IMR-90 (cell line): ENCODE data around the gene IL2RA. TPM values are rescaled to one million over a fixed set of nuclear protein-coding genes. Genes with fewer than 3 reads are reported as not detected.

Source experiments
- ATAC-seq: fragments of 200-7000 bp; cut with Tn5 transposase; 2 replicates; pipeline ENCODE4 v1.9.1; 2020; ENCODE audit warnings: low read depth, mild to moderate bottlenecking, moderate library complexity
- BruUV-seq: library from RNA; stranded (reverse); fragments of 400-500 nt; replicated peaks from 2 replicates; lab custom pipeline; 2021; lab: Mats Ljungman, UMichigan
- CTCF ChIA-PET: fragments of 300-600 bp; formaldehyde crosslinking; extraction: SDS; loops from one replicate; lab custom pipeline; 2021; ENCODE audit warnings: antibody characterized with exemption; lab: Yijun Ruan, JAX
- POLR2A ChIA-PET: fragments of 300-600 bp; sonication (Branson Sonifier 250); formaldehyde crosslinking; loops from one replicate; lab custom pipeline; 2022; ENCODE audit warnings: antibody characterized with exemption; ENCODE audit not compliant: unreplicated experiment; lab: Charles Lee
- DNase-seq: peaks from one replicate; pipeline ENCODE4 v3.0.0; 2013
- H2AFZ ChIP-seq: replicated peaks from 2 replicates; pipeline ENCODE3; 2013; ENCODE audit warnings: low read length, mild to moderate bottlenecking; ENCODE audit not compliant: poor library complexity
- H2AK5ac ChIP-seq: 2 replicates; pipeline ENCODE4 v1.6.1; 2013; ENCODE audit warnings: low read depth, low read length, inconsistent platforms
- H2AK9ac ChIP-seq: replicated peaks from 2 replicates; pipeline ENCODE3; 2013; ENCODE audit warnings: mild to moderate bottlenecking, low read depth, low read length, moderate library complexity; ENCODE audit not compliant: poor library complexity
- H2BK120ac ChIP-seq: 2 replicates; pipeline ENCODE4 v1.6.1; 2013; ENCODE audit warnings: low read depth, low read length, inconsistent platforms
- H2BK15ac ChIP-seq: 3 replicates; pipeline ENCODE4 v1.6.1; 2013; ENCODE audit warnings: low read depth, low read length, inconsistent platforms
- H2BK20ac ChIP-seq: 2 replicates; pipeline ENCODE4 v1.6.1; 2013; ENCODE audit warnings: low read depth, mild to moderate bottlenecking, inconsistent platforms, low read length, moderate library complexity
- H2BK5ac ChIP-seq: 2 replicates; pipeline ENCODE4 v1.6.1; 2013; ENCODE audit warnings: mild to moderate bottlenecking, low read depth, low read length, inconsistent platforms; ENCODE audit not compliant: poor library complexity, severe bottlenecking
- H3K14ac ChIP-seq: replicated peaks from 2 replicates; pipeline ENCODE4 v1.6.1; 2013; ENCODE audit warnings: low read depth, low read length, inconsistent platforms
- H3K18ac ChIP-seq: 2 replicates; pipeline ENCODE4 v1.6.1; 2013; ENCODE audit warnings: low read depth, low read length, control low read depth
- H3K23ac ChIP-seq: 2 replicates; pipeline ENCODE4 v1.6.1; 2013; ENCODE audit warnings: low read depth, low read length, inconsistent platforms
- H3K27ac ChIP-seq: 2 replicates; pipeline ENCODE4 v1.5.1; 2013; ENCODE audit warnings: mild to moderate bottlenecking, control low read depth, low read length; ENCODE audit not compliant: insufficient read depth
- H3K27me3 ChIP-seq: 2 replicates; pipeline ENCODE4 v1.6.1; 2013; ENCODE audit warnings: low read length; ENCODE audit not compliant: control insufficient read depth, insufficient read depth
- H3K36me3 ChIP-seq: 2 replicates; pipeline ENCODE4 v1.6.1; 2013; ENCODE audit warnings: low read length, mixed read lengths; ENCODE audit not compliant: control insufficient read depth, insufficient read depth
- H3K4ac ChIP-seq: 2 replicates; pipeline ENCODE4 v1.6.1; 2013; ENCODE audit warnings: low read depth, low read length, inconsistent platforms
- H3K4me1 ChIP-seq: 2 replicates; pipeline ENCODE4 v1.6.1; 2013; ENCODE audit warnings: low read length, mixed read lengths; ENCODE audit not compliant: control insufficient read depth, insufficient read depth
- H3K4me2 ChIP-seq: 2 replicates; pipeline ENCODE4 v1.6.1; 2013; ENCODE audit warnings: low read depth, mild to moderate bottlenecking, control low read depth, low read length, moderate library complexity
- H3K4me3 ChIP-seq: 2 replicates; pipeline ENCODE4 v1.5.1; 2013; ENCODE audit warnings: low read depth, mild to moderate bottlenecking, control low read depth, low read length, moderate library complexity; ENCODE audit not compliant: insufficient read depth
- H3K56ac ChIP-seq: 2 replicates; pipeline ENCODE4 v1.6.1; 2013; ENCODE audit warnings: low read length, inconsistent platforms; ENCODE audit not compliant: insufficient read depth; ENCODE audit errors: extremely low read depth
- H3K79me1 ChIP-seq, 2 experiments: 2 replicates each; pipeline ENCODE4 v1.6.1; 2013; ENCODE audit warnings: low read length in 2 of 2, inconsistent platforms in 1 of 2, low read depth in 1 of 2
- H3K9ac ChIP-seq: 2 replicates; pipeline ENCODE4 v1.6.1; 2013; ENCODE audit warnings: low read depth, low read length, control low read depth
- H3K9me1 ChIP-seq: 2 replicates; pipeline ENCODE4 v1.6.1; 2013; ENCODE audit warnings: low read length, inconsistent platforms; ENCODE audit not compliant: insufficient read depth
- H3K9me3 ChIP-seq: 2 replicates; pipeline ENCODE4 v1.6.1; 2013; ENCODE audit warnings: low read length; ENCODE audit not compliant: control insufficient read depth, insufficient read depth
- H4K20me1 ChIP-seq: 2 replicates; pipeline ENCODE4 v1.6.1; 2013; ENCODE audit warnings: low read length, inconsistent platforms; ENCODE audit not compliant: insufficient read depth
- H4K5ac ChIP-seq: 2 replicates; pipeline ENCODE4 v1.6.1; 2013; ENCODE audit warnings: mild to moderate bottlenecking, low read depth, low read length, control low read depth
- H4K8ac ChIP-seq, 2 experiments: 2 replicates each; pipeline ENCODE4 v1.6.1; 2013; ENCODE audit warnings: low read depth in 2 of 2, low read length in 2 of 2, control low read depth in 1 of 2, inconsistent platforms in 1 of 2
- H4K91ac ChIP-seq: 2 replicates; pipeline ENCODE4 v1.6.1; 2013; ENCODE audit warnings: low read depth, low read length, inconsistent platforms; ENCODE audit not compliant: insufficient read depth
- ELK1 ChIP-seq: fragments of 150-350 bp; IDR thresholded peaks from 2 replicates; pipeline ENCODE4 v1.6.1; 2016; ENCODE audit warnings: low read depth, mild to moderate bottlenecking, low read length, moderate library complexity, borderline replicate concordance
- NFE2L2 ChIP-seq: fragments of 150-350 bp; IDR thresholded peaks from 2 replicates; pipeline ENCODE4 v1.6.1; 2016; ENCODE audit warnings: low read depth, mild to moderate bottlenecking, low read length
- RAD21 ChIP-seq: IDR thresholded peaks from 2 replicates; pipeline ENCODE4 v1.6.1; 2012; ENCODE audit warnings: low read length, improper control_type of control experiment
- RFX5 ChIP-seq: IDR thresholded peaks from 2 replicates; pipeline ENCODE4 v1.8.0; 2012; ENCODE audit warnings: low read depth, mild to moderate bottlenecking, low read length, moderate library complexity
- WGBS, 2 experiments: methylation state at CpG; one replicate each; pipeline versions ENCODE4 v1.1.5 to v1.1.7; 2013; ENCODE audit warnings: missing lambda C conversion rate in 2 of 2; ENCODE audit not compliant: insufficient read length in 1 of 2; ENCODE audit errors: extremely low coverage in 2 of 2; 5-methylcytosine and 5-hydroxymethylcytosine counted together
- dilution Hi-C: fragments of 300-500 bp; cut with HindIII; formaldehyde crosslinking; loops from one replicate; pipeline ENCODE4 v1.14.3; 2018; ENCODE audit warnings: low sequenced_read_pairs; ENCODE audit not compliant: unreplicated experiment
- in situ Hi-C: fragments of 300-500 bp; cut with MboI; formaldehyde crosslinking; loops from 3 replicates; pipeline ENCODE4 v1.14.3; 2019; ENCODE audit warnings: low sequenced_read_pairs, inconsistent platforms, mixed read lengths
- intact Hi-C: fragments of 100-400 bp; cut with micrococcal nuclease; formaldehyde crosslinking; loops from 2 replicates; pipeline ENCODE4 v1.10.0; 2022
- polyA plus RNA-seq, 3 experiments: library from polyadenylated mRNA; depleted of rRNA; stranded (reverse); fragments of >200 nt; gene quantifications; 2 replicates each; pipeline ENCODE4 v1.2.3, GENCODE V29; 2012; ENCODE audit warnings: low replicate concordance in 1 of 3
- total RNA-seq: library from RNA; depleted of rRNA; stranded (reverse); fragments of >200 nt; gene quantifications from 2 replicates; pipeline ENCODE4 v1.2.3, GENCODE V29; 2012

The IL2RA gene
- total and polyA plus RNA-seq, 2 of the 4 experiments (the other 2 are of a cell fraction), result not detected

DNA sequence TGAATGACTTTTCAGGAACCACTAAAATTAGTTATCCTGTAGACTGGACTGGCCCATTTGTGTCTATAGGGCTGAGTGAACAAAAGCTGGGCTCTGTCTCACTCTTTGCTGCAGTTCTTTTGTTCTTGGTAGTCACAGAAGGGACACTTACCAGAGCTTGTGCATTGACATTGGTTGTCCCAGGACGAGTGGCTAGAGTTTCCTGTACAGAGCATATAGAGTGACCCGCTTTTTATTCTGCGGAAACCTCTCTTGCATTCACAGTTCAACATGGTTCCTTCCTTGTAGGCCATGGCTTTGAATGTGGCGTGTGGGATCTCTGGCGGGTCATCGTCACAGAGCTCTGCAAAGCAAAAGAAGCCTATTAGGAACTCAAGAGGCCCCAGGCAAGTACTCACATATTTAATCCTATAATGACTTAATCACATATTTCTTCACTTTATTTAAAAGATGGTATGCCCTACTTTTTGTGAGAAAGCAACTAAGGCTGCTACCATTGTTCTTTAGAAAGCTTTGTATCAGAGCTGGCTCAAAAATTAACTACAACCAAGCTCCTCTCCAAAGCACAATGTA is 36.4 kb downstream of the IL2RA start:
- intact Hi-C loops (no loop called here), in situ Hi-C loops (no loop called here), dilution Hi-C loops (no loop called here)
- Histone ChIP-seq H4K5ac (no peak overlapping the region), H2BK5ac (no peak overlapping the region), H3K36me3 (no peaks in the 10 kb centered on the region), H3K4me2 (no peak overlapping the region), H2BK120ac (no peak overlapping the region), H3K14ac (no peak overlapping the region), H3K18ac (no peak overlapping the region), H3K23ac (no peak overlapping the region), H3K9ac (no peak overlapping the region), H2AK5ac (no peak overlapping the region), H3K4me1 (no peaks in the 10 kb centered on the region; the same call in 1 of the 2 replicates), H2BK15ac (no peak overlapping the region), H4K20me1 (no peaks in the 10 kb centered on the region), H3K4ac (no peak overlapping the region), H2BK20ac (no peak overlapping the region), H2AFZ (no peak overlapping the region), H4K91ac (no peak overlapping the region), H3K27ac (no peak overlapping the region), H3K9me1 (no peaks in the 10 kb centered on the region; the same call in 1 of the 2 replicates), H2AK9ac (no peak overlapping the region), H3K79me1 (no peaks in the 10 kb centered on the region), H3K9me3 (no peaks in the 10 kb centered on the region), H4K8ac (no peak overlapping the region), H3K27me3 (peaks cover 18% of the 10 kb centered on the region), H3K56ac (no peak overlapping the region), H3K4me3 (no peak overlapping the region)
- WGBS, 2 experiments, result no CpG with 5 or more reads among the region's 6 CpGs
- ATAC-seq (no peak), DNase-seq (no peak)
- POLR2A ChIA-PET, result no interaction called here
- no TSS peak for BruUV-seq
- TF ChIP-seq RFX5 (no peak), RAD21 (no peak), ELK1 (no peak), NFE2L2 (no peak)
- CTCF ChIA-PET, result no interaction called here
